CD4-positive, alpha-beta T cell treated with Interleukin-2 at 100 ng/mL for 4 hours (primary cell): ENCODE measurements around the gene PDIA2.

ENCODE experiments used
- DNase-seq: peaks from one replicate; pipeline ENCODE4 v3.0.0-alpha.2; 2020; ENCODE audit warnings: low spot score

Gene PDIA2

DNA sequence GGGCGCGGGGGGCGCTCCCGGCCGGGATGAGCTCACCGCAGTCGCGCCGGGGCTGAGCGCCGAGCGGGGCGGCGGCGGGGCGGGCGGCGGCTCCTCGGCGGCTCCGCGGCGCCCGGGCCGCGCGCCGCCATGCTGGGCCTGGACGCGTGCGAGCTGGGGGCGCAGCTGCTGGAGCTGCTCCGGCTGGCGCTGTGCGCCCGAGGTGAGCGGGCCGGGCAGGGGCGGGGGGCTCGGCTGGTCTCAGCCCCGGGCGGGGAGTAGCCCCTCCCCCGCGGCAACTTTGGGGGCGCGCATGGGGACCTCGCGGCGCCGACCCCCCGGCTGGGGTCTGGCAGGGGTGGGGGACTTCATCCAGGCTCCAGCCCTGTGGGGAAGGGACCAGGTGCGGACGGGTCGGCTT is 2.4 kb upstream of the PDIA2 start, which contains the start of gene ARHGDIG:
Gene ARHGDIG, plus strand, starts transcription at position 40 of the 400 bp plus-strand sequence. Its CDS starts 90 bp downstream, at position 130.
- DNase-seq, result no peak

GRCh38 chr16:280991-281659 is 1.8 kb upstream of the PDIA2 start:
- DNase-seq, result no peak

- no peak for DNase-seq
These were observed 1.2 kb upstream of the PDIA2 start for GRCh38 chr16:281660-282255.

GRCh38 chr16:282491-282890 is 473 bp upstream of the PDIA2 start:
- DNase-seq, result no peak

- DNase-seq, result no peak
These were observed 1.5 kb downstream of the PDIA2 start for GRCh38 chr16:284204-285120.

DNA sequence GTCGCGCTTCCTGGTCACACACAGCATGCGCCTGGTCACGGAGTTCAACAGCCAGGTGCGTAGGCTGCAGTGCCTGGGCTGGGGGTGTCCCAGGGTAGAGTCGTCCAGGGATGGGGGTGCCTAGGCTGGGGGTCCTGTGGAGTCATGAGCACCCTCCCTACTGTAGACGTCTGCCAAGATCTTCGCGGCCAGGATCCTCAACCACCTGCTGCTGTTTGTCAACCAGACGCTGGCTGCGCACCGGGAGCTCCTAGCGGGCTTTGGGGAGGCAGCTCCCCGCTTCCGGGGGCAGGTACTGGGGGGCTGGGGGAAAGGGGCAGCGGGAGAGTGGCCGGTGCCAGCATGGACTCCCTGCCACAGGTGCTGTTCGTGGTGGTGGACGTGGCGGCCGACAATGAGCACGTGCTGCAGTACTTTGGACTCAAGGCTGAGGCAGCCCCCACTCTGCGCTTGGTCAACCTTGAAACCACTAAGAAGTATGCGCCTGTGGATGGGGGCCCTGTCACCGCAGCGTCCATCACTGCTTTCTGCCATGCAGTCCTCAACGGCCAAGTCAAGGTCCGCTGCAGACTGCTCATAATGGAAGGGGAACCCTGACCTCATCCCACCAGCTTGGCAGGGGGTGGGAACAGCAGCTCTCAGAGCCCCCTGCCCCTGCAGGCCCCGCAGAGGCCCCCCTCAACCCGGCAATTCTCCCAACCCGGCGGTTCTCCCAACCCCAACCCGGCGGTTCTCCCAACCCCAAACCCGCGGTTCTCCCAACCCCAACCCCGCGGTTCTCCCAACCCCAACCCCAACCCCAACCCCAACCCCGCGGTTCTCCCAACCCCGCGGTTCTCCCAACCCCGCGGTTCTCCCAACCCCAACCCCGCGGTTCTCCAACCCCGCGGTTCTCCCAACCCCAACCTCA is 2.4 kb downstream of the PDIA2 start:
- DNase-seq, result no peak

DNA sequence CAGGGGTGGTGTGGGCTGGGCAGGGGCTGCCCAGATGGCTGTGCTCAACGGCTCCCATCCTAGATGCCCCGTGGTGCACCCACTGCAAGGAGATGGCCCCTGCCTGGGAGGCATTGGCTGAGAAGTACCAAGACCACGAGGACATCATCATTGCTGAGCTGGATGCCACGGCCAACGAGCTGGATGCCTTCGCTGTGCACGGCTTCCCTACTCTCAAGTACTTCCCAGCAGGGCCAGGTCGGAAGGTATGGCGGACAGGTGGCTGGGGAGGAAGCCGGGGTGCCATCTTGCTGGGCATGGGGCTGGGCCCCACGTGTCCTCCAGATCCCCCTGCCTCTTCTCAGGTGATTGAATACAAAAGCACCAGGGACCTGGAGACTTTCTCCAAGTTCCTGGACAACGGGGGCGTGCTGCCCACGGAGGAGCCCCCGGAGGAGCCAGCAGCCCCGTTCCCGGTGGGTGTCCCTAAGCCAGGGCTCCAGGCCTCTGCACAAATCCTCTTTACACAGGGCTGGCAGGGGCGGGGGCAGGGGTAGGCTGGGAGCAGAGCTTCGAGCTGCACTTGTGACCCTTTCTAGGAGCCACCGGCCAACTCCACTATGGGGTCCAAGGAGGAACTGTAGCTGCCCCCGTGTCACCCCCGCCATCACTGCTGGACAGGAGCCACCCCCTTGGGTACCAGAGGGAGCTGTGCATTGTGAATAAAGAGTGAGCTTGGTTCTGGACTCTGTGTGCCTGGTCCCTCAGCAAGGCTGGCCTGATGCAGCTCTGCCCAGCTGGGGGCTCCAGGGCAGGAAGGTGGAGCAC is 3.7 kb downstream of the PDIA2 start:
- DNase-seq, result no peak

GRCh38 chr16:287298-287811 is 4.4 kb downstream of the PDIA2 start:
- no peak for DNase-seq

DNA sequence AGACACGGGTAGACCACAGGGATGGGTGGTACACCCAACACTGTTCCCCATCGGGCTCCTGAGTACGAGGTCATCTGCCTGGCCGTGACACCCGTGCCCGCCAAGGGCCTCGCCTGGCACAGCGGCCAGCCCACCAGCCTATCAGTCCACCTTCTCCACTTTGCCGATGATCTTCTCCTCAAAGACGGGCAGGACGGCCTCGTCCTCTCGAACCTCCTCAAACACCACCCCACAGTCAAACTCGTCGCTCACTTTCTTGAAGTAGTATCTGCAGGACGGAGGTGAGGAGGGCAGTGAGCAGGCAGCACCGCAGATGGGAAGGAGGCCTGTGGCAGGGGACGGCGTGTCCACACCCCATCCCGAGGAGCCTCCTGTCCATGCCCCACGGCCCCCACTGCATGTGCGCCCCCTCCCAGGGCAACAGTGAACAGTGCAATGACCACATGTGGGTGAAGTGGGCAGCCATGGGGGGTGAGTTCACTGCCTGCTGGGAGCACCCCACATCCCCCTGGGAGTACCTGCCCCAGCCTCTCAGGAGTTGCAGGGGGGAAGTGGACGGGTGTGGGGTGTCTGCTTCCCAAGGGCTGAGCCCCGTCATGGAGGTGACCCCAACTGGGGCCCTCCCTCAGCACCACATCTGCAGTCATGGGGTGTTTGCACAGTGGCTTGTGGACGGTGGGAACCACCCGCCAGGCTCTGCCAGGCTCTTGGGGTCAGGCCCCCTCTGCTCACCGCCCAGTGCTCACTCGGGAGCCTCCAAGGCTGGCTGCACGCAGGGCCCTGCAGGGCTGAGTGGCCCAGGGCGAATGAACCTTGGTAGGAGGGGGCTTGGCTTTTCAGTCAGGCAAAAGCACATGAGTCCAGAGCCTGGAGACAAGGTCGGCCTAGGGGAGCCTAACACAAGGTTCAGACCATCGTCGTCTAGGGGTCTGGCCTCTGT is 5.3 kb downstream of the PDIA2 start:
- DNase-seq, result no peak

DNA sequence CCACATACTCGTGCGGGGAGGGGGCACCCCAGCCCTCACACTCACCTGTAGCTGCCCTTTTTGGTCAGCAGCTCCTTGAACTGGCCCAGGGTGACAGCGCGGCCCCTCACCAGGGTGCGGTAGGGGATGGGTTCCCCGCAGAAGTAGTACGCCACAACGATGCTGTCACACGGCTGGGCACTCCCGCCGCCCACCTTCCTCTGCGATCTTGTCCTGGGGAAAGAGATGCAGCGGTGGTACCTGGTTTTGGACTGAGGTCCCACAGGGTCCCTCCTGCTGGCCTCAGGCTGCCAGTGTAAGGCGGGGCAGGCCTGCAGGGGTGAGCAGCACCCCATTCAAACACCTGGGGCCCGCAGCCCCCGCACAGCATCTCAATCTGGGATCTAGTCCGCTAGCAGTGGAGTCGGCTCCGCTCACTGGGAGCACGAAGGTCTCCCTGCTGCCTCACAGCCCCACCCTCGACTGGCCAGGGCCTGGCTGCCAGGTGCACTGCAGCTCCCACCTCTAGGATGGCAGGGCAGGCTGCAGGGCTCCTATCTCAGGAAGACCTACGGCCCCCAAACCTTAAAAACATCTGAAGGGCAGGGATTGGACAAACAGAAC is 6.5 kb downstream of the PDIA2 start:
- DNase-seq, result no peak

- no peak for DNase-seq
These were observed 7.2 kb downstream of the PDIA2 start for GRCh38 chr16:290015-290680.

- no peak for DNase-seq
These were observed 7.9 kb downstream of the PDIA2 start for GRCh38 chr16:290681-291405.

DNA sequence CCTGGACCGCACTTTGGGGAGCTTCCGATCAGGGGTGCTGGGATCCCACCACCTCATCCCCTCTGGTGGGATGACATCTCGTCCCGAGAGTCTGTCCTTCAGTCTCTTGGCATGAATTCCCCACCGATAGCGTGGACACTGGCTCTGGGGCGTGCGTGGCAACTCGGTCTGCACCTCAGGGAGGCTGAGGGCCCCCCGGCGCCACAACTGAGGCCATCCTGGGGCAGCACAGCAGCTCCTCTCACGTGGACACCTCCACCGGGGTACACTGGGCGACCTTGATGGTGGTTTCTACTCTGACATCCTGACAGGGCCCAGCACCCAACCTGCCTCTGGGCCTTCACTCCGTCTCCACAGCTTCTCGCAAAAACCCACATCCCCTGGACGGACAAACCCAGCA is 8.6 kb downstream of the PDIA2 start:
- DNase-seq, result no peak

- DNase-seq, result no peak
These were observed 10.2 kb downstream of the PDIA2 start for GRCh38 chr16:293043-293775.

- DNase-seq, result no peak
These were observed 13.3 kb downstream of the PDIA2 start for GRCh38 chr16:296276-296675.

DNA sequence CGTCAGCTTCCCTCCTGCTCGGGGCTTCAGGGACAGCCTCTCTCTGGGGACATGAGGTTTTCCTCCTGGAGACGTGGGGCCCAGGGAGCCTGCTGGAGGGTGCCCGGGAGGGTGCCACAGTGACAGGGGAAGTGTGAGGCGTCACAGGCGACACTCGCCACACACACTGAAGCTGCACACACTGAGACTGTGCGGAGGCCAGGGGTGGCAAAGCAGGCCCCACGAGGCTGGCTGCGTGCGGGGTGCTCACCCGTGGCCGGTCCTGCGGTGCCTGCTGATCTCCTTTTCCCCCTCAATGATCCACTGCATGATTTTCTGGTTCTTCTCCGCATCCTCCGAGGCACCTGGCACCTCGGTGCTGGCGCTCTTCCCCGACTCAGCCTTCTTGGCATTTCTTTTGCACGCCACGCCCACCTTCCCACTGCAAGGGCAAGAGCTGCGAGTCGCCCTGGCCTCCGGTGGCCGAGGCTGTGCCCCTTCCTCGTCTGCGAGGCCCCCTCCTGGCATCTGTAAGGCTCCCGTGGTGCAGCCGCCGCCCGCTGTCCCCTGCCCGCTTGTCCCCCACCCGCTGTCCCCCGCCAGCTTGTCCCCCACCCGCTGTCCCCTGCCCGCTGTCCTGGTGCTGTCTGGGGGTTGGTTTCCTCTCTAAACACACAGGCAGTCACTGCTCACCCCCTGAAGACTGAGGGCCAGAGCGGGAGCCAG is 14.0 kb downstream of the PDIA2 start:
- DNase-seq, result no peak

DNA sequence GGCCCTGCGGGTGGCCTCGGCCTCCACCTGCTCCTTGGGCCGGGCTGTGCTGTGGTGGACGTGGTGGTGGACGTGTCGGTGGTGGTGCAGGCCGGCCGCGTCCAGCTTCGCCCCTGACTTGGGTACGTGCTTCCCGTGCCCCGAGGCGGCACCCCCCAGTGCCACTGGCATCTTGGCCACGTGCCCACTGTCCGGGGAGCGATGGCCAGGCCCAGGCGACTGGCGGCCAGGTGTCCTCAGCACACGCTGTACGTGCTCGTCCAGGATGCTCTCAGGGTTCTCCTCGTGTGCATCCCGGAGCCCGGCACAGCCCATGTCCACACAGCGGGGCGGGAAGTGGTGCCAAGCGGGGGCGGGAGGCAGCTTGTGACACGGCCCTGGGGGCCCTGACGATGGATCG is 14.9 kb downstream of the PDIA2 start:
- DNase-seq, result no peak
